ENCODE results near the gene SLC8B1.

SLC8B1 gene

GRCh38 chr12:113334786-113335539 lies at the start of gene SLC8B1:
TSS of gene SLC8B1 (minus strand) at chr12:113335109. CDS start at chr12:113332878, 2,231 bp downstream.
- peak; percentile 72 to 80 for DNase-seq (ENCODE audit: low read depth in 2 of 2)

GRCh38 chr12:113382206-113382605 lies 47.3 kb upstream of the SLC8B1 start:
- no peak for DNase-seq (ENCODE audit: low read depth in 2 of 2)

- DNase-seq (ENCODE audit: low read depth in 2 of 2): no peak
Measured at GRCh38 chr12:113381220-113381619, 46.3 kb upstream of the SLC8B1 start.

GRCh38 chr12:113378291-113378690 lies 43.4 kb upstream of the SLC8B1 start:
- no peak for DNase-seq (ENCODE audit: low read depth in 2 of 2)

- DNase-seq (ENCODE audit: low read depth in 2 of 2): no peak
Measured at GRCh38 chr12:113374823-113375428, 40.0 kb upstream of the SLC8B1 start.

GRCh38 chr12:113373969-113374368 lies 39.1 kb upstream of the SLC8B1 start:
- DNase-seq (ENCODE audit: low read depth in 2 of 2): no peak

GRCh38 chr12:113373440-113373839 lies 38.5 kb upstream of the SLC8B1 start:
- no peak for DNase-seq (ENCODE audit: low read depth in 2 of 2)

GRCh38 chr12:113372371-113372770 lies 37.5 kb upstream of the SLC8B1 start:
- DNase-seq (ENCODE audit: low read depth in 2 of 2): no peak

- no peak for DNase-seq (ENCODE audit: low read depth in 2 of 2)
Measured at GRCh38 chr12:113371808-113372207, 36.9 kb upstream of the SLC8B1 start.

GRCh38 chr12:113370923-113371682 lies 36.2 kb upstream of the SLC8B1 start:
- DNase-seq (ENCODE audit: low read depth in 2 of 2): no peak

- no peak for DNase-seq (ENCODE audit: low read depth in 2 of 2)
Measured at GRCh38 chr12:113369391-113369985, 34.6 kb upstream of the SLC8B1 start.

- no peak for DNase-seq (ENCODE audit: low read depth in 2 of 2)
Measured at GRCh38 chr12:113368331-113368730, 33.4 kb upstream of the SLC8B1 start.

GRCh38 chr12:113366827-113367226 lies 31.9 kb upstream of the SLC8B1 start:
- DNase-seq (ENCODE audit: low read depth in 2 of 2): no peak

GRCh38 chr12:113365639-113366395 lies 30.9 kb upstream of the SLC8B1 start:
- no peak for DNase-seq (ENCODE audit: low read depth in 2 of 2)

GRCh38 chr12:113364698-113365097 lies 29.8 kb upstream of the SLC8B1 start:
- no peak for DNase-seq (ENCODE audit: low read depth in 2 of 2)

- DNase-seq (ENCODE audit: low read depth in 2 of 2): no peak
Measured at GRCh38 chr12:113361574-113362370, 26.9 kb upstream of the SLC8B1 start.

- no peak for DNase-seq (ENCODE audit: low read depth in 2 of 2)
Measured at GRCh38 chr12:113359939-113360748, 25.2 kb upstream of the SLC8B1 start.

- no peak for DNase-seq (ENCODE audit: low read depth in 2 of 2)
Measured at GRCh38 chr12:113359133-113359938, 24.4 kb upstream of the SLC8B1 start.
